Transverse colon (tissue), 4 donors: Measurements from ENCODE around the gene LEKR1.

Experiments used
- POLR2AphosphoS5 ChIP-seq, 3 donors: sonication (generic); formaldehyde crosslinking; IDR thresholded peaks; one replicate each; pipeline ENCODE4 v1.6.1; 2016; ENCODE audit warnings: antibody characterized with exemption in 3 of 3
- TF ChIP-seq, protein P1 (sequence below), 5 experiments: fragments of 200-600 bp in 3 of 5; fragments of 450-650 bp in 2 of 5; sonication (generic) in 3 of 5; IDR thresholded peaks; 1 replicate in 2 of 5; 2 replicates in 3 of 5; pipeline ENCODE4 v1.5.1; 2016 to 2017; ENCODE audit warnings: antibody characterized with exemption in 5 of 5, inconsistent platforms in 3 of 5, mild to moderate bottlenecking in 2 of 5, moderate library complexity in 1 of 5

DNA sequence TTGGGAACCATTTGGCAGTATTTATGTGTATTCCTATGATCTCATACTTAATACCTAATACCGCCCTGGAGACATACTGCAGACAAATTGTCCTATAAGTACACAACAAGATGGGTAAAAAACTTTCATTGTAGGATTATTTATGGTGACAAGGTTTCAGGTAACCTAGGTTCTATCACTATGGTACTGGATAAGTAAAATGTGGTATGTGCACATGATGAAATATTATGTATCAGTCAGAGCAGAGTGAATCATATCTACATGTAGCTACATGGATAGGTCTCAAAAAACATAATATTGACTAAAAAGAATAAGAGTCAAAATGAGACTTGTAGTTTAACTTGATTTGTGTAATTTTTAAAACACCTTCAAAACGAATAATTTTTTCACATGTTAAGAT, 147.8 kb downstream of the LEKR1 start:
- TF ChIP-seq, protein P1, sequence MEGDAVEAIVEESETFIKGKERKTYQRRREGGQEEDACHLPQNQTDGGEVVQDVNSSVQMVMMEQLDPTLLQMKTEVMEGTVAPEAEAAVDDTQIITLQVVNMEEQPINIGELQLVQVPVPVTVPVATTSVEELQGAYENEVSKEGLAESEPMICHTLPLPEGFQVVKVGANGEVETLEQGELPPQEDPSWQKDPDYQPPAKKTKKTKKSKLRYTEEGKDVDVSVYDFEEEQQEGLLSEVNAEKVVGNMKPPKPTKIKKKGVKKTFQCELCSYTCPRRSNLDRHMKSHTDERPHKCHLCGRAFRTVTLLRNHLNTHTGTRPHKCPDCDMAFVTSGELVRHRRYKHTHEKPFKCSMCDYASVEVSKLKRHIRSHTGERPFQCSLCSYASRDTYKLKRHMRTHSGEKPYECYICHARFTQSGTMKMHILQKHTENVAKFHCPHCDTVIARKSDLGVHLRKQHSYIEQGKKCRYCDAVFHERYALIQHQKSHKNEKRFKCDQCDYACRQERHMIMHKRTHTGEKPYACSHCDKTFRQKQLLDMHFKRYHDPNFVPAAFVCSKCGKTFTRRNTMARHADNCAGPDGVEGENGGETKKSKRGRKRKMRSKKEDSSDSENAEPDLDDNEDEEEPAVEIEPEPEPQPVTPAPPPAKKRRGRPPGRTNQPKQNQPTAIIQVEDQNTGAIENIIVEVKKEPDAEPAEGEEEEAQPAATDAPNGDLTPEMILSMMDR (IDR thresholded peaks at IDR 0.05), result no peak
- no peak for TF ChIP-seq POLR2AphosphoS5 (IDR thresholded peaks at IDR 0.05)
